GM12878 (cell line): ENCODE measurements around the gene FHOD3. TPM values are rescaled to one million over a fixed set of nuclear protein-coding genes. Genes with fewer than 3 reads are reported as not detected.

Experiments used
- ATAC-seq: fragments of 200-7000 bp; cut with Tn5 transposase; 3 replicates; pipeline ENCODE4 v1.9.1; 2020; ENCODE audit warnings: mild to moderate bottlenecking, moderate library complexity
- BruUV-seq: library from RNA; stranded (reverse); fragments of 400-500 nt; replicated peaks from 2 replicates; lab custom pipeline; 2021; lab: Mats Ljungman, UMichigan
- CTCF ChIA-PET: fragments of 300-600 bp; sonication (Branson Sonifier 250); formaldehyde crosslinking; extraction: SDS; loops from one replicate; lab custom pipeline; 2021; ENCODE audit warnings: inconsistent platforms; lab: Yijun Ruan, JAX
- POLR2A ChIA-PET: fragments of 350-600 bp; formaldehyde crosslinking; extraction: SDS; loops from one replicate; lab custom pipeline; 2021; ENCODE audit warnings: inconsistent platforms; lab: Charles Lee
- RAD21 ChIA-PET: fragments of 300-600 bp; sonication (Branson Sonifier 250); formaldehyde crosslinking; loops from one replicate; lab custom pipeline; 2023; ENCODE audit warnings: antibody characterized with exemption; ENCODE audit not compliant: unreplicated experiment; lab: Charles Lee
- SMC1A ChIA-PET: fragments of 300-600 bp; sonication (Branson Sonifier 250); formaldehyde crosslinking; loops from one replicate; lab custom pipeline; 2023; ENCODE audit not compliant: unreplicated experiment, uncharacterized antibody; lab: Charles Lee
- DNase-seq: peaks from one replicate; pipeline ENCODE4 v3.0.0-alpha.2; 2011; ENCODE audit warnings: low read depth, low spot score
- FAIRE-seq: peaks from 3 replicates; lab custom pipeline; 2011; peaks lifted over from hg19 to GRCh38; lab: Jason Lieb, UNC
- H2AFZ ChIP-seq: 2 replicates; pipeline ENCODE4 v1.6.0; 2011; ENCODE audit warnings: low read depth, low read length, control low read depth; ENCODE audit not compliant: control insufficient read depth
- H3K27ac ChIP-seq: 2 replicates; pipeline ENCODE4 v1.5.1; 2011; ENCODE audit warnings: control low read depth; ENCODE audit not compliant: control insufficient read depth, insufficient read depth
- H3K27me3 ChIP-seq, 2 experiments: replicated peaks in 1 of 2; 2 replicates each; pipeline versions ENCODE4 v1.6.0 to v1.6.1; 2011; ENCODE audit warnings: low read length in 1 of 2; ENCODE audit not compliant: control insufficient read depth in 2 of 2, insufficient read depth in 2 of 2
- H3K36me3 ChIP-seq, 2 experiments: 2 replicates each; pipeline ENCODE4 v1.5.1; 2011; ENCODE audit warnings: low read length in 1 of 2; ENCODE audit not compliant: control insufficient read depth in 2 of 2, insufficient read depth in 2 of 2
- H3K4me1 ChIP-seq: 2 replicates; pipeline ENCODE4 v1.6.1; 2011; ENCODE audit warnings: mild to moderate bottlenecking, low read length, moderate library complexity, mixed read lengths; ENCODE audit not compliant: control insufficient read depth, insufficient read depth
- H3K4me2 ChIP-seq: 2 replicates; pipeline ENCODE4 v1.6.0; 2011; ENCODE audit warnings: control low read depth; ENCODE audit not compliant: control insufficient read depth, insufficient read depth
- H3K4me3 ChIP-seq: fragments of 200-600 bp; sonication (generic); 2 replicates; pipeline ENCODE4 v1.5.1; 2016
- H3K79me2 ChIP-seq: 2 replicates; pipeline ENCODE4 v1.6.0; 2011; ENCODE audit warnings: low read length; ENCODE audit not compliant: control insufficient read depth, insufficient read depth
- H3K9ac ChIP-seq: 2 replicates; pipeline ENCODE4 v1.8.0; 2011; ENCODE audit warnings: low read length, control low read depth, mixed read lengths; ENCODE audit not compliant: control insufficient read depth, insufficient read depth
- H3K9me3 ChIP-seq: replicated peaks from 3 replicates; pipeline ENCODE4 v1.5.1; 2011; ENCODE audit warnings: mild to moderate bottlenecking, low read length; ENCODE audit not compliant: control insufficient read depth, insufficient read depth
- H4K20me1 ChIP-seq: 2 replicates; pipeline ENCODE4 v1.6.0; 2011; ENCODE audit not compliant: control insufficient read depth, insufficient read depth
- CHD4 ChIP-seq: fragments of 200-600 bp; sonication (generic); IDR thresholded peaks from 2 replicates; pipeline ENCODE4 v1.6.1; 2016; ENCODE audit warnings: mild to moderate bottlenecking
- CTCF ChIP-seq, 3 experiments: IDR thresholded peaks in 2 of 3; conservative IDR thresholded peaks in 1 of 3; 2 replicates each; pipeline ENCODE4 v1.5.1; 2011; ENCODE audit warnings: low read depth in 3 of 3, low read length in 3 of 3, mild to moderate bottlenecking in 3 of 3, control low read depth in 2 of 3, moderate library complexity in 2 of 3, inconsistent platforms in 1 of 3, mixed read lengths in 1 of 3; ENCODE audit not compliant: control insufficient read depth in 2 of 3, insufficient read depth in 1 of 3; ENCODE audit errors: extremely low read depth in 1 of 3
- HCFC1 ChIP-seq: fragments of 150-350 bp; IDR thresholded peaks from 2 replicates; pipeline ENCODE4 v1.6.1; 2014; ENCODE audit warnings: low read length
- NFIC ChIP-seq: IDR thresholded peaks from 2 replicates; pipeline ENCODE4 v1.6.1; 2012; ENCODE audit warnings: low read depth, mild to moderate bottlenecking, inconsistent platforms, low read length, moderate library complexity
- RAD21 ChIP-seq: IDR thresholded peaks from 2 replicates; pipeline ENCODE4 v1.6.1; 2011; ENCODE audit warnings: mild to moderate bottlenecking, low read depth, low read length, moderate library complexity; ENCODE audit not compliant: insufficient read depth
- SIX5 ChIP-seq: IDR thresholded peaks from 2 replicates; pipeline ENCODE4 v1.6.1; 2011; ENCODE audit warnings: mild to moderate bottlenecking, low read depth, low read length, moderate library complexity; ENCODE audit not compliant: severe bottlenecking
- YBX1 ChIP-seq: fragments of 450-650 bp; IDR thresholded peaks from 2 replicates; pipeline ENCODE4 v1.6.1; 2016; ENCODE audit warnings: antibody characterized with exemption
- ZNF622 ChIP-seq: fragments of 450-650 bp; IDR thresholded peaks from 2 replicates; pipeline ENCODE4 v1.6.1; 2017; ENCODE audit warnings: mild to moderate bottlenecking, inconsistent platforms
- ZSCAN29 ChIP-seq: fragments of 450-650 bp; IDR thresholded peaks from 2 replicates; pipeline ENCODE4 v1.6.1; 2017; ENCODE audit warnings: mild to moderate bottlenecking, moderate library complexity
- WGBS: methylation state at CpG from one replicate; pipeline ENCODE4 v1.1.6; 2016; ENCODE audit warnings: low lambda C conversion rate; ENCODE audit not compliant: insufficient replicate concordance, insufficient coverage; ENCODE audit errors: missing lambda C conversion rate; 5-methylcytosine and 5-hydroxymethylcytosine counted together
- in situ Hi-C: fragments of 300-500 bp; cut with MboI; formaldehyde crosslinking; loops from 9 replicates; pipeline ENCODE4 v1.14.3; 2018; ENCODE audit warnings: mixed read lengths
- intact Hi-C: fragments of 100-400 bp; cut with micrococcal nuclease; formaldehyde crosslinking; loops from one replicate; pipeline ENCODE4 v1.14.2; 2022; ENCODE audit not compliant: unreplicated experiment
- polyA plus RNA-seq, 11 experiments: library from polyadenylated mRNA; depleted of rRNA in 4 of 11; unstranded in 6 of 11; stranded (reverse) in 5 of 11; fragments of >200 nt; fragmentation: Nextera tagmentation in 4 of 11; fragmentation: Illumina TruSeq in 1 of 11; extraction: Ambion mirVana in 4 of 11; extraction: Trizol in 1 of 11; gene quantifications; 1 replicate in 1 of 11; 2 replicates in 10 of 11; pipeline versions ENCODE4 v1.2.1 to v1.2.3, GENCODE V29; 2011 to 2016; ENCODE audit warnings: inconsistent platforms in 2 of 11, missing spikeins in 2 of 11, low read depth in 1 of 11
- total RNA-seq, 4 experiments: library from RNA; depleted of rRNA in 3 of 4; stranded (reverse); fragments of >200 nt in 3 of 4; fragmentation: Illumina TruSeq in 1 of 4; extraction: Trizol in 1 of 4; gene quantifications; 2 replicates each; pipeline versions ENCODE4 v1.2.1 to v1.2.3, GENCODE V29; 2013 to 2021

Gene FHOD3
- total and polyA plus RNA-seq, 10 of the 15 experiments (the other 5 are each of a cell fraction or from before 2014, with no cell fraction given) = 0.77 to 26.7 (median 10.4) TPM

- no peak for TF ChIP-seq CHD4
- peak; percentile 36 for TF ChIP-seq RAD21
- TF ChIP-seq ZSCAN29 = no peak
- no peak for TF ChIP-seq ZNF622
These were observed 115.3 kb downstream of the FHOD3 start (continued) for GRCh38 chr18:36412778-36413177.

DNA sequence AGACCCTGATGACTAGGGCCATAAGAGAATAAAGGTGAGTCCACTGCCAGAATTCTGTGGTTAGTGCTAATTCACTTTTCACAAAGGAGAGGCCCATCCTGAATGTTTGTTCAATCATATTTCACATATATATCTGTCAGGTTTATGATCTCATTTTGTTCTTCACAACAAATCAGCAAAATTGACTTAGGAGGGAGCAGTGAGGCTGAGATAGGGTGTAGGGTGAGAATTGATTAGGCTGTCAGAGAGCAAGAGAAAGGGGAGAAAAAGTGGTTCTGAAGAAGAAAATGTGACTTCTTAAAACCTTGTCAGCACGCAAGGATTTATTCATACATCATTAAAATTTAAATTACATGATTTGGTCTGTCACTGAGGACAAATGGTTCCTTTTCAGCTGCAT, 117.7 kb downstream of the FHOD3 start:
- Histone ChIP-seq H3K9ac (no peak overlapping the region), H3K4me2 (no peak overlapping the region), H3K9me3 (no peaks in the 10 kb centered on the region), H4K20me1 (no peaks in the 10 kb centered on the region), H2AFZ (no peak overlapping the region), H3K36me3 (no peaks in the 10 kb centered on the region), H3K27me3 (no peaks in the 10 kb centered on the region), H3K4me1 (no peaks in the 10 kb centered on the region), H3K27ac (no peak overlapping the region), H3K4me3 (no peak overlapping the region), H3K79me2 (no peaks in the 10 kb centered on the region)
- POLR2A ChIA-PET = no interaction called here
- RAD21 ChIA-PET = interaction anchor here (3.9 kb wide), 1 partner anchor 157 kb away, joined by 23 read pairs; no protein-coding TSS in a partner anchor
- BruUV-seq = no TSS peak
- no peak for TF ChIP-seq NFIC
- TF ChIP-seq CHD4 = no peak
- no peak for TF ChIP-seq YBX1
- no peak for TF ChIP-seq SIX5
- TF ChIP-seq HCFC1 = no peak
- no peak for TF ChIP-seq CTCF (IDR thresholded peaks at IDR 0.05 in 2 of 3, conservative IDR thresholded peaks at IDR 0.05 in 1 of 3; ENCODE audit: control insufficient read depth in 2 of 3, extremely low read depth in 1 of 3, insufficient read depth in 1 of 3, low read depth in 3 of 3, low read length in 3 of 3)
- intact Hi-C loops (loop anchor here (10.0 kb wide), 1 partner anchor 250 kb away; no protein-coding TSS in a partner anchor), in situ Hi-C loops (no loop called here)
- WGBS = 81% methylated on average over 1 of the region's 1 CpG
- CTCF ChIA-PET = interaction anchor here (1.4 kb wide), 1 partner anchor 53 kb away, joined by 3 read pairs; no protein-coding TSS in a partner anchor
- no peak for ATAC-seq
- no peak for DNase-seq
- SMC1A ChIA-PET = interaction anchor here (1.3 to 50.9 kb wide), 4 partner anchors 9 to 156 kb away, joined by 3 to 1180 read pairs (median 140); no protein-coding TSS in a partner anchor
- no peak for FAIRE-seq
